NCI-H2081 (cell line): Measurements from ENCODE around the gene VWA3B.
"Not testable (repeated sequence)": the region's sequence is repeated elsewhere in the genome, so short reads cannot be mapped to it uniquely, and the experiment has no call there.

Experiments
- DNase-seq, 2 experiments: peaks; one replicate each; lab custom pipeline; 2025; lab: John Stamatoyannopoulos, UW

VWA3B gene

GRCh38 chr2:98247383-98247782 is 160.4 kb downstream of the VWA3B start:
- DNase-seq: no peak

- no peak for DNase-seq
Measured at GRCh38 chr2:98252038-98252773, 165.2 kb downstream of the VWA3B start.

- no peak for DNase-seq
Measured at GRCh38 chr2:98253461-98254070, 166.6 kb downstream of the VWA3B start.

- no peak for DNase-seq
Measured at GRCh38 chr2:98254504-98255059, 167.6 kb downstream of the VWA3B start.

- DNase-seq: no peak
Measured at GRCh38 chr2:98258906-98259305, 171.9 kb downstream of the VWA3B start.

- no peak for DNase-seq
Measured at GRCh38 chr2:98263362-98263761, 176.4 kb downstream of the VWA3B start.

GRCh38 chr2:98268225-98268624 is 181.3 kb downstream of the VWA3B start:
- not testable (repeated sequence) for DNase-seq

- DNase-seq: peak; percentile 30 to 55
Measured at GRCh38 chr2:98269274-98269673, 182.3 kb downstream of the VWA3B start.

GRCh38 chr2:98269830-98270229 is 182.9 kb downstream of the VWA3B start:
- no peak for DNase-seq

- DNase-seq: no peak
Measured at GRCh38 chr2:98277162-98277859, 190.3 kb downstream of the VWA3B start.

GRCh38 chr2:98278074-98278473 is 191.1 kb downstream of the VWA3B start:
- no peak for DNase-seq

GRCh38 chr2:98280376-98281102 is 193.6 kb downstream of the VWA3B start:
- DNase-seq: no peak

GRCh38 chr2:98281607-98282006 is 194.6 kb downstream of the VWA3B start:
- DNase-seq: no peak

GRCh38 chr2:98282109-98282508 is 195.1 kb downstream of the VWA3B start:
- DNase-seq: no peak

GRCh38 chr2:98293030-98293429 is 206.1 kb downstream of the VWA3B start:
- peak in 1 of 2 experiments; percentile 29 for DNase-seq

GRCh38 chr2:98293931-98294687 is 207.1 kb downstream of the VWA3B start:
- no peak for DNase-seq

GRCh38 chr2:98294711-98295110 is 207.7 kb downstream of the VWA3B start:
- DNase-seq: no peak

GRCh38 chr2:98295275-98295674 is 208.3 kb downstream of the VWA3B start:
- DNase-seq: no peak

- DNase-seq: no peak
Measured at GRCh38 chr2:98295721-98296414, 208.9 kb downstream of the VWA3B start.

GRCh38 chr2:98296440-98296839 is 209.5 kb downstream of the VWA3B start:
- DNase-seq: no peak
